ENCODE measurements around the gene CPEB2.

GRCh38 chr4:15010038-15010585, 7.8 kb downstream of the CPEB2 start:
- no peak for TF ChIP-seq CTCF (IDR thresholded peaks at IDR 0.05)
- no peak for TF ChIP-seq POLR2A (IDR thresholded peaks at IDR 0.05)
